ENCODE data around the gene PAM16. TPM values are rescaled to one million over a fixed set of nuclear protein-coding genes. Genes with fewer than 3 reads are reported as not detected.

Gene PAM16
- total RNA-seq, 1 donor = 17.4 TPM

DNA sequence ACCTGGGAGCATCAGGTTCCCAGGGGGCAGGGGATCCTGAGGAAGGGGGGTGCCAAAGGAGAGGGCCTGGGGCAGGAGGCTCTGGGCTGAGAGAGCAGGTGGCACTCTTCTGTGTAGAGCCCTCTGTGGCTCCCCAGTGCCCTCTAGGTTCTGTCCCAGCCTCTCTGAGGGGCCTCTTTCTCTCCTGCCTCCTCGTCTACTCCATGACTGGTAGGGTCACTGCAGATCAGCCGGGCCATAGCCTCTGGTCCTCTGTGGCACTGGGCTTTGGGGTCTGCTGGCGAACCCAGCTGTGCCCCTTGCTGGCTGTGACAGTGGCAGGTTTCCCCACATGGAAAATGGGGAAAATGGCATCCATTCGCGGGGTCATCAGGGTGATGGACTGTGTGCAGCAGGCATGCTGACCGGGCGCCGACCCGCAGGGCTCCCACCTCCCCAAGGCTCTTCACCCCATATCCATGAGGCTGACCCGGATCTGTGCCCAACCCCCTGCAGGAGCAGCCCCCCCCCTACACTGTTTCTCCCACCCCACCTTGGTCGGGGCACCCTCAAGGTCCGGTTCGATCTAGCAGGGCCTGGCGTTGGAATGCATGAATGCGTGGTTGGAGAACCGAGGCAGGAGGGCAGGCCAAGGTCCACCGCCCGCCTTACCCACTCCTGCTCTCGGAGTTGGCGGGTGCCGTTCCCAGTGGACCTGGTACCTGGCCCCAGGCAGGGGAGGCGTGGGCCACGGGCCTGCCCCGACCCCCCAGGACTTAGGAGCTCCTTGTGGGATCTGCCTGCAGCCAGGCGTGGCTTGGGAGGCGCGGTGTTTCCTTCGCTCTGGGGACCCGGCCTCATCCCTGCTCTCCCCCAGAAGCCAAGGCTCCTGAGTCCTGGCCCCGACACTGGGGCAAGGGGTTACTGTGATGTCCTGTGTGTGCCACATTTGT lies 28.7 kb downstream of the PAM16 start:
- Histone ChIP-seq H3K27ac (ENCODE audit: low read depth, low read length) (no peak overlapping the region), H3K27me3 (ENCODE audit: insufficient read depth, low read length) (no peaks in the 10 kb centered on the region), H3K36me3 (ENCODE audit: insufficient read depth, low read length) (no peaks in the 10 kb centered on the region), H3K9me3 (ENCODE audit: low read depth, low read length) (no peaks in the 10 kb centered on the region), H3K4me3 (ENCODE audit: insufficient read depth, low read length) (no peak overlapping the region), H3K4me1 (ENCODE audit: insufficient read depth, low read length) (peaks cover 47% of the 10 kb centered on the region), H2AFZ (ENCODE audit: low read length) (no peak overlapping the region), H3K79me2 (ENCODE audit: insufficient read depth, low read length) (peaks cover 97% of the 10 kb centered on the region), H4K20me1 (ENCODE audit: insufficient read depth, low read length) (peaks cover 81% of the 10 kb centered on the region), H3K4me2 (ENCODE audit: insufficient read depth, low read length) (no peak overlapping the region)
- peak; percentile 86 for DNase-seq (ENCODE audit: insufficient read length, low spot score, missing footprints)
- TF ChIP-seq, protein P1, sequence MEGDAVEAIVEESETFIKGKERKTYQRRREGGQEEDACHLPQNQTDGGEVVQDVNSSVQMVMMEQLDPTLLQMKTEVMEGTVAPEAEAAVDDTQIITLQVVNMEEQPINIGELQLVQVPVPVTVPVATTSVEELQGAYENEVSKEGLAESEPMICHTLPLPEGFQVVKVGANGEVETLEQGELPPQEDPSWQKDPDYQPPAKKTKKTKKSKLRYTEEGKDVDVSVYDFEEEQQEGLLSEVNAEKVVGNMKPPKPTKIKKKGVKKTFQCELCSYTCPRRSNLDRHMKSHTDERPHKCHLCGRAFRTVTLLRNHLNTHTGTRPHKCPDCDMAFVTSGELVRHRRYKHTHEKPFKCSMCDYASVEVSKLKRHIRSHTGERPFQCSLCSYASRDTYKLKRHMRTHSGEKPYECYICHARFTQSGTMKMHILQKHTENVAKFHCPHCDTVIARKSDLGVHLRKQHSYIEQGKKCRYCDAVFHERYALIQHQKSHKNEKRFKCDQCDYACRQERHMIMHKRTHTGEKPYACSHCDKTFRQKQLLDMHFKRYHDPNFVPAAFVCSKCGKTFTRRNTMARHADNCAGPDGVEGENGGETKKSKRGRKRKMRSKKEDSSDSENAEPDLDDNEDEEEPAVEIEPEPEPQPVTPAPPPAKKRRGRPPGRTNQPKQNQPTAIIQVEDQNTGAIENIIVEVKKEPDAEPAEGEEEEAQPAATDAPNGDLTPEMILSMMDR (IDR thresholded peaks at IDR 0.05; ENCODE audit: extremely low read depth, low read depth, low read length) = no peak

GRCh38 chr16:4321286-4322120 lies 29.6 kb downstream of the PAM16 start:
- Histone ChIP-seq H3K4me3 (ENCODE audit: insufficient read depth, low read length) (no peak overlapping the region), H2AFZ (ENCODE audit: low read length) (no peak overlapping the region), H3K9me3 (ENCODE audit: low read depth, low read length) (no peaks in the 10 kb centered on the region), H3K27ac (ENCODE audit: low read depth, low read length) (no peak overlapping the region), H3K4me2 (ENCODE audit: insufficient read depth, low read length) (no peak overlapping the region), H3K36me3 (ENCODE audit: insufficient read depth, low read length) (no peaks in the 10 kb centered on the region), H3K4me1 (ENCODE audit: insufficient read depth, low read length) (peaks cover 54% of the 10 kb centered on the region), H4K20me1 (ENCODE audit: insufficient read depth, low read length) (peaks cover 83% of the 10 kb centered on the region), H3K27me3 (ENCODE audit: insufficient read depth, low read length) (no peaks in the 10 kb centered on the region), H3K79me2 (ENCODE audit: insufficient read depth, low read length) (peaks cover 97% of the 10 kb centered on the region)
- peak; percentile 69 for DNase-seq (ENCODE audit: insufficient read length, low spot score, missing footprints)
- TF ChIP-seq, protein P1 (IDR thresholded peaks at IDR 0.05; ENCODE audit: extremely low read depth, low read depth, low read length) = no peak

GRCh38 chr16:4320571-4321137 lies 30.5 kb downstream of the PAM16 start:
- Histone ChIP-seq H3K4me1 (ENCODE audit: insufficient read depth, low read length) (peaks cover 54% of the 10 kb centered on the region), H4K20me1 (ENCODE audit: insufficient read depth, low read length) (peaks cover 80% of the 10 kb centered on the region), H3K27me3 (ENCODE audit: insufficient read depth, low read length) (no peaks in the 10 kb centered on the region), H3K4me3 (ENCODE audit: insufficient read depth, low read length) (no peak overlapping the region), H3K9me3 (ENCODE audit: low read depth, low read length) (no peaks in the 10 kb centered on the region), H3K27ac (ENCODE audit: low read depth, low read length) (peak overlapping the region; percentile 37), H3K36me3 (ENCODE audit: insufficient read depth, low read length) (no peaks in the 10 kb centered on the region), H3K4me2 (ENCODE audit: insufficient read depth, low read length) (peak overlapping the region; percentile 61), H3K79me2 (ENCODE audit: insufficient read depth, low read length) (peaks cover 94% of the 10 kb centered on the region), H2AFZ (ENCODE audit: low read length) (no peak overlapping the region)
- DNase-seq (ENCODE audit: insufficient read length, low spot score, missing footprints) = peak; percentile 91
- TF ChIP-seq, protein P1 (IDR thresholded peaks at IDR 0.05; ENCODE audit: extremely low read depth, low read depth, low read length) = no peak

Measured in osteoblast (primary cell).